ENCODE measurements around the gene SNIP1.
A peak's percentile ranks its signal among the peaks of the same experiment; 100 is the strongest.
"Not testable (repeated sequence)": the region's sequence is repeated elsewhere in the genome, so short reads cannot be mapped to it uniquely, and the experiment has no call there.

SNIP1 gene

GRCh38 chr1:37553927-37554808 is at the start of gene SNIP1:
Gene SNIP1, minus strand, starts transcription at chr1:37554293. Its CDS starts 64 bp downstream, at chr1:37554229.
- DNase-seq (ENCODE audit: low read depth, low spot score) = peak; percentile 79

DNA sequence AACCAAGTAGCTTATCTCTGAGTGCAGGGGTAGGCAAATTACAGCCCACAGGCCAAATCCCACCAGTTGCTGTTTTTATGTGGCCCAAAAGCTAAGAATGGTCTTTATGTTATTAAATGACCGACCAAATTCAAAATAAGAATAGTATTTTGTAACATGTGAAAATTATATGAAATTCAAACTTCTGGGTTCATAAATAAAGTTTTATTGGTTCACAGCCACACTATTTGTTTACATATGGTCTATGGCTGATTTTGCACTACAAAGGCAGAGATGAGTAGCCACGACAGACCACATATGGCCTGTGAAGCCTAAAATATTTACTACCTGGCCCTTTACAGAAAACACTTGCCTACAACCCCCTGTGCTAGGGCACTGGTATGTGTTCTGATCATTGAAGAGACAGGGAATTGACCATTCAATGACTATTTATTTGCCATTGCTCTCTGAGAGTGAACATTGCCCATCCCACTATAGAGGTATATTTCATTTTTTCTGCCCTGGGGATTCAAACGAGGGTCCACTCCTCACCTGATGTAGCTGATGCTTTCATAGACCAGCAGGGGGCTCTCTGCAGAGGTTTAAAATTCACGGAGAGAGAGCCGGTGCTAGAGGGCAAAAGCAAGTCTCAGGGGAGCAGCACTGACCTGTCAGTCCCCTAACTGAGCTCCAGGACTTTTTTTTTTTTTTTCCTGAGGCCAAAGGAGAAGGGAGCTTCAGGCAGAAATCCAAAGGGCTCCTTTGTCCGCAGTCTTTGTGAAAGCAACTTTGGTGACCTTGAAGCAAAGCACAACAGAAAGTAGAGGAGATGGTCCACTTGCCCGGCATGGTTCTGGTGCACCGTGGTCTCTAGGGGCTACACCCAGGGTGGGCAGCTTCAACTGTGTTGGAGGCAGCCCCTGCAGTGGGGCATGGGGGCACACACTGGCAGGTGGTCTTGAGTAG is 48.9 kb upstream of the SNIP1 start:
- DNase-seq (ENCODE audit: low read depth, low spot score) = no peak

GRCh38 chr1:37601441-37601840 is 47.3 kb upstream of the SNIP1 start:
- no peak for DNase-seq (ENCODE audit: low read depth, low spot score)

GRCh38 chr1:37599940-37600339 is 45.8 kb upstream of the SNIP1 start:
- DNase-seq (ENCODE audit: low read depth, low spot score) = no peak

DNA sequence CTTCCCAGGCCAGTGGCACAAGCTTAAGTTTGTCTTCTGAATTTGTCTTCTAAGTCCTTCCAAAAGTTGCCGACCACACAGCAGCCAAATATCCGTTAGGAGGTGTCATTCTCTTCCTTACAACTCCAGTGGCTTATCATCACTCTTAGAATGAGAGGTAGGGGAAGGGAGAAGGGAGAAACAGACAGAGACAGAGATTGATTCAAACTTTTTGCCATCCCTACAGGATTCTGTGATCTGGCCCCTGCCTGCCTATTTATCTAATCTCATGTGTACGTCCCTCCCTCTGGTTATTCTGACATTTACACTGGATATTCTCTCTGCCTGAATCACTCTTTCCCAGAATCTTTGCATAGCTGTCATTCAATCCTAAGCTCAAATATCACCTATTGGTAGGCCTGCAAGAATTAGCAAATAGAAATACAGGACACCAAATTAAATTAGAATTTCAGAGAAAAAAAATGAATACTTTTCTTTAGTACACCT is 42.1 kb upstream of the SNIP1 start:
- DNase-seq (ENCODE audit: low read depth, low spot score) = no peak

DNA sequence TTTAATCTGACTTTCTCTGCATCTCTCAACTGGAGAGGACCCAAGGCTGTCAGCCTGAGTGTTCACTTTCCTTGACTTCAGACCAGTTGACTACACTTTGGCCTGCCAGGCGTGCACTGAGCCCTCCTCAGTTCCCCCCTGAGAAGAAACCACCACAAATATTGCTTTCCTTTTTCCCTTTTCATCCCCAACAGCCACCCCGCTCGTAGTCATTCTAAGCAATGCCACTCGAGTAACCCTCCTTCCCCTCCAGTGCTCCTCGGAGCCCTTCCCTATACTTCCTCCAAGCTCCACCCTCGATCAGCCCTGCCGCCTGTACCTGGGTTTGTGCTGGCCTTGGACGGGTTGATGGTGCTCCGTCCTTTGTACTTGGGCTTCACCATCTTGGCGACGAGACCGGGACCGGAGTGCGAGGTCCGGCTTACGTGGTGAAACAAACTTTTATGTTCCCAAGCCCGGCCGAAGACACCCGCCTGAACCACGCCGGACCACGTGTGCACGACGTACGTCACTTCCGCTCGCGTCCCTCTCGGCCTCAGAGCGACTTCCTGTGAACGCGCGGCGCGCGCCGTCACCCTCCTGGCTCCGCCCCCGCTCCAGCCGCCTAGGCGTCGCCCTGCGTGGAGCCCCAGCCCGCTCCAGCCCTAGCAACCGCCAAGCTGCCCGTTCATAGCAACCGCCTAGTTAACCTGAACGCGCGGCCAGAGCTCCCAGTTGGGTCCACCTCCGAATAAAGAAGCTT is 41.5 kb upstream of the SNIP1 start, which contains the start of gene GNL2:
GNL2 (minus strand) TSS at position 498 of the 742 bp plus-strand sequence; CDS start at position 383, 115 bp downstream.
- peak; percentile 90 for DNase-seq (ENCODE audit: low read depth, low spot score)

- DNase-seq (ENCODE audit: low read depth, low spot score) = no peak
These were observed 39.6 kb upstream of the SNIP1 start for GRCh38 chr1:37593726-37594125.

DNA sequence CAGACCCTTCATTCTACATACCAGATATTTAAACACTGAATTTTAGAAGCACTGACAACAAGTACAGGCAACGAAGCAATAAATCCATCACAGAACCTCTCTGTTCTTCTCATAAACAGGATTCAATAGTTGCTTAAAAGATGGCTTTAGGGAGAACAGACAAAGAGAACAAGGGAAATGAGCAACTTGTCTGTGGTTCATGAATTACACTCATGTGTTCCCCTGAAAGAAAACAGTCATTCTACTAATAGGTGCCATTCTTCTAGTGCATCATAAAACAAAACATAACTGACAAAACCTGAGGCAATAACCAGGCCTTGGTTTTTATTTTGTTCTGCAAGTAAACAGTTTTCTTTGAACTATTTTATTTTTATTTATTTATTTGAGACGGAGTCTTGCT is 34.8 kb upstream of the SNIP1 start:
- DNase-seq (ENCODE audit: low read depth, low spot score) = no peak

GRCh38 chr1:37584544-37584943 is 30.5 kb upstream of the SNIP1 start:
- DNase-seq (ENCODE audit: low read depth, low spot score) = not testable (repeated sequence)

GRCh38 chr1:37575692-37576091 is 21.6 kb upstream of the SNIP1 start:
- DNase-seq (ENCODE audit: low read depth, low spot score) = no peak

- DNase-seq (ENCODE audit: low read depth, low spot score) = no peak
These were observed 20.9 kb upstream of the SNIP1 start for GRCh38 chr1:37574834-37575480.

DNA sequence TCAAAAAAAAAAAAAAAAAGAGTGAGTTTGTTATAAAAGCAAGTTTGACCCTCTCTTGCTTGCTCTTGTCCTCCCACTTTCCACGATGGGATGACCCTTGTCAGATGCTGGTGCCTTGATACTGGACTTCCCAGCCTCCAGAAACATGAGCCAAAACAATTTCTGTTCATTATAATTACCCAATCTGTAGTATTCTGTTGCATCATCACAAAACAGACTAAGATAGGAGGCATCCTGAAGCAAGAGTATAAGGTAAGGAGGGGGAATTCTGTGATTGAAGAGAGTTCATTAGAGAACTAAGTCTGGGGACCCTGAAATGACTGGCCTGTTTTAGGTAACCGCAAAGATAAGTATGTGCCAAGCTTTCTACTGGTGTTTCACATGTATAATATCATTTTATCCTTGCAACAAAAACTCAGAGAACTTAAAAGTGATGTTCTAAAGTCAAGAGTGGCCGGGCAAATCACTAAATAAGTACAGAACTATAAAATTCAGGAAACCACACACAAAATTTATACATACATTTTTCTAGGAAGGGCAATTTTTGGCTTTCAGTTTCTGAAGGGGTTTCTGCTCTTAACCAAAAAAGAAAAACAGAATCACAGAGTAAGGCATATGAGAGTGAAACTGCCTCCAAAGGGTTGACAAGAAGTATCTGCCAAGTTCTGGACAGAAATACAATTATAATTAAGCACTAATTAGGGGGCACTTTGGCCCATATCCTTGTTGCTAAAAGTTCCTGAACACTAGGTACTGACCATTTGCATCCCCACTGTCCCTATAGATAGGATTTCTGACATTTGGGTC is 16.6 kb upstream of the SNIP1 start:
- no peak for DNase-seq (ENCODE audit: low read depth, low spot score)

DNA sequence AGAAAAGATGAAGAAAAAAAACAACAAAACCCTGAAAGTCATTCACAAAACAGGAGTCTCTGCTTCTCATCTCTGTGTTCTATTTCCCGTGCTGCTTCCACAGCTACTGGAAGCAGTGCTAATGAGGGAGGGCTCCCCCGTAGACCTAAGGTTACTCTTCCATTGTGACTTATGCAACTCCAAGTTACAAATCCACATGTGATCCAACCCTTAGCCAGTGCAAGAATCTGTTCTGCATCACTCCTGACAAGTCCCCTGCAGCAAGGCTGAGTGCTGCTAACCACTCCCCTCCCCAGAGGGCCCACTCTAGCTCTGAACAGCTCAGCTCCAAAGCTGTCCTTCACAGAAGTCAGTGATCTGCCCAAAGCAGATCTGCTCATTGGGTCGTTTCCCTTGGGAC is 12.9 kb upstream of the SNIP1 start:
- DNase-seq (ENCODE audit: low read depth, low spot score) = no peak

- DNase-seq (ENCODE audit: low read depth, low spot score) = no peak
These were observed 10.8 kb upstream of the SNIP1 start for GRCh38 chr1:37564892-37565291.

DNA sequence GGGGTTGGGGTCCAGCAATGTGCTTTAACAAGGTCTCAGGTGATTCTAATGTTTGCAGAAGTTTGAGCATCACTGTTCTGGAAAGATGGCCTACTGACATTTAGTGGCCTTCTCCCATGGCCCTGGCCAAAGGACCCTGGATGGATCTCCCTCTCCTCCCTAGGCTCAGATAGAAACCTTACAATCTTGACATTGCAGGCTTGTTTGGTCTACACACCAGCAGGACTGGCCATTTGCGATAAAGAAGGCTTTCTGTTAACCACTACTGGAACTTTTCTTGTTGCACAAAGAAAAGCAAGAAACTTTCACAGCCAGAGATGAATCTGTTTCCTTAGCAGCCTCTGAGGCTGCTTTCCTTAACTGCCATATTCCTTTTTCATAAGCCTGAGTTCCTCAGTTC is 8.9 kb upstream of the SNIP1 start:
- DNase-seq (ENCODE audit: low read depth, low spot score) = no peak

- no peak for DNase-seq (ENCODE audit: low read depth, low spot score)
These were observed 7.3 kb upstream of the SNIP1 start for GRCh38 chr1:37561133-37562132.

DNA sequence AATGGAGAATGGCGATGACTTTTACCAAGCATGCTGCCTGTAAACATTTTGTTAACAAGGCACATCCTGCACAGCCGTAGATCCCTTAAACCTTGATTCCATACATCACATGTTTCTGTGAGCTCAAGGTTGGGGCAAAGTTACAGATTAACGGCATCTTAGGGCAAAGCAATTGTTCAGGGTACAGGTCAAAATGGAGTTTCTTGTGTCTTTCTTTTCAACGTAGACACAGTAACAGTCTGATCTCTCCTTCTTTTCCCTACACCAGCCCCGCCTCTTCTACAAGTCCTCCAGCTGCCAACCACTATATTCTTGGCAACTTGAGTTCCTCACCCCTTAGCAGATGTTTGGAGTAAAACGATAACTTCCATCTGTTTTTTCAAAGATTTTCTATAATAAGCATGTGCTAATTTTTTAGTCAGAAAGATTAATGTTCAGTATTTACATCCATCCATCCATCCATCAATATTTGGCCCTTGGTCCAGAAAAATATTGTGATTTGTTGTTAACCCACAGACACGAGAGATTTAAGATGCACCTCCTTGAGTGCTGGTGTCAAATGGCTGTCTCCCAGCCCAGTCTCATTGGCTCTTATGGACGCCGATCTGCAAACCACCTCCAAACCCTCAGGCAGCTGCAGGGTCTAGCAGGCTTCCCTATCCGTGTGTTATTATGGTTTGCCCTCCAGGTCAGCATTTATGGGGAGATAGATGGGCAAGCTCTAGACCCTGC is 6.5 kb upstream of the SNIP1 start:
- DNase-seq (ENCODE audit: low read depth, low spot score) = no peak

GRCh38 chr1:37559957-37560379 is 5.9 kb upstream of the SNIP1 start:
- not testable (repeated sequence) for DNase-seq (ENCODE audit: low read depth, low spot score)
